SK-N-MC (cell line): ENCODE data around the gene RPH3AL.
"Not testable (repeated sequence)": the region's sequence is repeated elsewhere in the genome, so short reads cannot be mapped to it uniquely, and the experiment has no call there.

ENCODE experiments used
- DNase-seq: peaks from one replicate; pipeline ENCODE4 v3.0.0-alpha.2; 2011; ENCODE audit warnings: low read depth, low spot score
- H3K27ac ChIP-seq: fragments of 200-600 bp; sonication (generic); 2 replicates; pipeline ENCODE4 v1.5.1; 2016; ENCODE audit warnings: mixed run types
- H3K36me3 ChIP-seq: fragments of 200-600 bp; sonication (generic); 2 replicates; pipeline ENCODE4 v1.6.1; 2017; ENCODE audit warnings: antibody characterized with exemption, low read length, mixed read lengths; ENCODE audit not compliant: insufficient read depth
- H3K4me3 ChIP-seq: fragments of 200-600 bp; sonication (generic); 2 replicates; pipeline ENCODE4 v1.5.1; 2016
- H3K9ac ChIP-seq: fragments of 200-600 bp; sonication (generic); 2 replicates; pipeline ENCODE4 v1.8.0; 2017; ENCODE audit warnings: mixed run types, mixed read lengths; ENCODE audit not compliant: insufficient read length
- H3K9me3 ChIP-seq: fragments of 200-600 bp; sonication (generic); 2 replicates; pipeline ENCODE4 v1.6.1; 2017; ENCODE audit warnings: low read depth, mild to moderate bottlenecking, antibody characterized with exemption, low read length, moderate library complexity, mixed read lengths
- EZH2 ChIP-seq: fragments of 200-600 bp; sonication (generic); IDR thresholded peaks from one replicate; pipeline ENCODE4 v1.6.1; 2017; ENCODE audit warnings: antibody characterized with exemption
- FOXP2 ChIP-seq: optimal IDR thresholded peaks from 2 replicates; pipeline ENCODE3; 2011; ENCODE audit warnings: mild to moderate bottlenecking, moderate library complexity; ENCODE audit not compliant: insufficient read depth; ENCODE audit errors: extremely low read length, control extremely low read depth
- POLR2AphosphoS5 ChIP-seq: IDR thresholded peaks from 2 replicates; pipeline ENCODE4 v1.6.1; 2012; ENCODE audit warnings: mild to moderate bottlenecking, low read depth, low read length, borderline replicate concordance

The RPH3AL gene

GRCh38 chr17:372157-373152, 19.8 kb upstream of the RPH3AL start:
- no peak overlapping the region for H3K27ac ChIP-seq
- no peak for DNase-seq
- H3K36me3 ChIP-seq = no peaks in the 10 kb centered on the region
- no peaks in the 10 kb centered on the region; the same call in 1 of the 2 replicates for H3K9me3 ChIP-seq
- TF ChIP-seq EZH2 (no peak), POLR2AphosphoS5 (no peak), FOXP2 (no peak)
- no peak overlapping the region for H3K9ac ChIP-seq
- H3K4me3 ChIP-seq = no peak overlapping the region

- Histone ChIP-seq H3K9ac (no peak overlapping the region), H3K9me3 (no peaks in the 10 kb centered on the region; the same call in 1 of the 2 replicates), H3K4me3 (no peak overlapping the region), H3K36me3 (no peaks in the 10 kb centered on the region), H3K27ac (no peak overlapping the region)
- no peak for DNase-seq
- no peak for TF ChIP-seq POLR2AphosphoS5
These were observed 19.0 kb upstream of the RPH3AL start for GRCh38 chr17:371583-371982.

GRCh38 chr17:367656-368055, 15.0 kb upstream of the RPH3AL start:
- H3K9ac ChIP-seq, DNase-seq, H3K4me3 ChIP-seq, H3K9me3 ChIP-seq, H3K27ac ChIP-seq, H3K36me3 ChIP-seq: not testable (repeated sequence)

GRCh38 chr17:366657-367615, 14.3 kb upstream of the RPH3AL start:
- Histone ChIP-seq H3K27ac (peak overlapping the region; percentile 73; the same call in 1 of the 2 replicates), H3K4me3 (peak overlapping the region; percentile 21; the same call in 1 of the 2 replicates)
- DNase-seq, H3K9me3 ChIP-seq, H3K9ac ChIP-seq, H3K36me3 ChIP-seq: not testable (repeated sequence)

- no peak for TF ChIP-seq FOXP2
- TF ChIP-seq EZH2 = no peak
- no peak overlapping the region for H3K9ac ChIP-seq
- no peak overlapping the region; the same call in 1 of the 2 replicates for H3K27ac ChIP-seq
- H3K4me3 ChIP-seq = peak overlapping the region; percentile 42
- no peak for DNase-seq
- no peaks in the 10 kb centered on the region for H3K36me3 ChIP-seq
- H3K9me3 ChIP-seq = no peaks in the 10 kb centered on the region; the same call in 1 of the 2 replicates
These were observed 12.2 kb upstream of the RPH3AL start for GRCh38 chr17:364766-365165.

- no peak overlapping the region for H3K4me3 ChIP-seq
- H3K27ac ChIP-seq = no peak overlapping the region
- H3K9me3 ChIP-seq = no peaks in the 10 kb centered on the region; the same call in 1 of the 2 replicates
- H3K9ac ChIP-seq = no peak overlapping the region
- no peaks in the 10 kb centered on the region for H3K36me3 ChIP-seq
- no peak for DNase-seq
- TF ChIP-seq EZH2 (no peak), POLR2AphosphoS5 (no peak), FOXP2 (no peak)
These were observed 11.7 kb upstream of the RPH3AL start for GRCh38 chr17:364308-364707.

- Histone ChIP-seq H3K36me3 (no peaks in the 10 kb centered on the region), H3K9me3 (no peaks in the 10 kb centered on the region), H3K27ac (no peak overlapping the region), H3K4me3 (no peak overlapping the region), H3K9ac (no peak overlapping the region)
- no peak for DNase-seq
- TF ChIP-seq POLR2AphosphoS5 (no peak), FOXP2 (no peak), EZH2 (no peak)
These were observed 10.1 kb upstream of the RPH3AL start for GRCh38 chr17:362721-363120.

GRCh38 chr17:360092-360750, 7.6 kb upstream of the RPH3AL start:
- H3K9me3 ChIP-seq = no peaks in the 10 kb centered on the region
- H3K4me3 ChIP-seq = no peak overlapping the region
- H3K27ac ChIP-seq = peak overlapping the region; percentile 34; the same call in 1 of the 2 replicates
- no peaks in the 10 kb centered on the region for H3K36me3 ChIP-seq
- no peak overlapping the region for H3K9ac ChIP-seq
- DNase-seq = no peak
- TF ChIP-seq POLR2AphosphoS5 (no peak), FOXP2 (no peak), EZH2 (no peak)
